ENCODE measurements around the gene SELENOS.
A peak's percentile ranks its signal among the peaks of the same experiment; 100 is the strongest.

The SELENOS gene, protein sequence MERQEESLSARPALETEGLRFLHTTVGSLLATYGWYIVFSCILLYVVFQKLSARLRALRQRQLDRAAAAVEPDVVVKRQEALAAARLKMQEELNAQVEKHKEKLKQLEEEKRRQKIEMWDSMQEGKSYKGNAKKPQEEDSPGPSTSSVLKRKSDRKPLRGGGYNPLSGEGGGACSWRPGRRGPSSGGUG

DNA sequence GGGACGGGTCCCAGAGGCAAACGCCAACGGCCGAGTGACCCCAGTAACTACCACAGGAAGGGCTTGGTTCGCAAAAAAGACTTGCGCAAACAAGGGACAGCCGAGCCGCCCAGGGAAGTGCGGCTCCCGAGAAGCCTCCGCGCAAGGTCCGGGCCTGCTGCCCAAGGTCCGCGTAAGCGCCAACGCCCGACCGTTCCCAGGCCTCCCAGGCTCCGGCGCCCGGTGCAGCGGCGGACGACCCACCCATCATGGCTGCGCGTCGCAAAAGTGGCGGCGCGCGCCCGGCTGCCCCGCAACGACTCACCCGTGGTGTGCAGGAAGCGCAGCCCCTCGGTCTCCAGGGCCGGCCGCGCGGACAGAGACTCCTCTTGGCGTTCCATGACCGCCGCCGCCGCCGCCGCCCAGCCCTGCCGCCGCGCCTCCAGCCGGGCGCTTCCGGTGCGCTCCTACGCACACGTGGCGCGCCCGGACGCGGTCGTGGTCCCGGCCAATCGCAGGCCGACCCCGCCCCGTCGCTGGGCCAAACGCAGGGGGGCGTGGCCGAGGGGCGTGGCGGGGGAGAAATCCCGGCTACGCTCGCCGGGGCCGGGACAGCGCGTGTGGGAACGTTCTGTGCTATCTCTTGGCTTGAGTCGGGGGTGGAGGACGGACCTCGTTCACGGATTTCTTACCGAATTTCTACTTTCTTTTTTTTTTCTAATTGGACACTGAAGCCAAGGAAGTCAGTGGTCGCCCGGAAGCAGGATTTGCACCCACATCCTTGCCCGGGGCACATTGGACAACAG, at the start of gene SELENOS:
SELENOS (minus strand) TSS at position 448 of the 785 bp plus-strand sequence; CDS start at position 380, 68 bp downstream.
- DNase-seq, result peak; percentile 59

DNA sequence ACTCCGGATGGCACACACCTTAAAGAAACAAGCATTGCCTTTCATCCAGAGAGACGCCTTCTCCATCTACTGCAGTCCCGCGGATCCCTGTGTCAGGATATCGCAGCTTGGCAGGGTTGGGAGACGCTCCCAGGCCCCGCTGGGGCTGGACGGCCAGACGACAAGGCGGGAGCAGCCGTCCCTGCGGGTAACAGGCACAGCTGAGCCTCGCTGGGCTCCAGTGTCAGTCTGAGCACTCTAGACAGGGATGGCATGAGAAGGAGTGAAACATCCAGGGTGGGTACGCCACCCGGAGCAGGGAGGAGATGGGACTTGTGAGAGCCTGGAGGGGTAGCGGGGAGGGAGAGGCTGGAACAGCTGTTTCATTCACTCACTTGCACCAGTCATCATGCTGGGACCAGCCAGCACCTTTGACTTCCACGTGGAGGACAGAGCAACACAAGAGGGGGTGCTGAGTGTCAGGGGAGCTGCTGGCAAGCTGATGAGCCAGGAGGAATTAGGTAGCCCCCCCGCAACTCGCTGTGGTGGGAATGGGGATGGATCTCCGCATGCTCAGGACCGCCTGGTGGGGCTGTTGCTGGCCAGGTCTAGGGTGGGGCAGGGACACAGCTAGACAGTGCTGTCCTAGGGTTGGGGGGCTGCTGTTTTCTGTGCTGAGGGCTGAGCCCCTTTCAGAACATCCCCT, 49.3 kb upstream of the SELENOS start:
- no peak for DNase-seq

DNA sequence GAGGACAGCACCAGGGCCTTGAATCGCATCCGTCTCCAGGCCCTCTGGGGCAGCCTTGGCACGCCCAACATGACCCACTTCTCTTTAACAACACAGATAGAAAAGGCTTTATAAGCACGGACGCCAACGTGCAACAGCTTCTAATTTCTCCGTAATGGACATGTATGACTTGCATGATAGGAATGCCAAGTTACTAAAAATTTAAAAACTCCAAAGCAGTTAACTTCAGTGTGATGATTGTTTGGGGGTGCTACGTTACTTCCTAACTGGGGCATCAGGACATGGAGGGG, 48.7 kb upstream of the SELENOS start:
- no peak for DNase-seq

DNA sequence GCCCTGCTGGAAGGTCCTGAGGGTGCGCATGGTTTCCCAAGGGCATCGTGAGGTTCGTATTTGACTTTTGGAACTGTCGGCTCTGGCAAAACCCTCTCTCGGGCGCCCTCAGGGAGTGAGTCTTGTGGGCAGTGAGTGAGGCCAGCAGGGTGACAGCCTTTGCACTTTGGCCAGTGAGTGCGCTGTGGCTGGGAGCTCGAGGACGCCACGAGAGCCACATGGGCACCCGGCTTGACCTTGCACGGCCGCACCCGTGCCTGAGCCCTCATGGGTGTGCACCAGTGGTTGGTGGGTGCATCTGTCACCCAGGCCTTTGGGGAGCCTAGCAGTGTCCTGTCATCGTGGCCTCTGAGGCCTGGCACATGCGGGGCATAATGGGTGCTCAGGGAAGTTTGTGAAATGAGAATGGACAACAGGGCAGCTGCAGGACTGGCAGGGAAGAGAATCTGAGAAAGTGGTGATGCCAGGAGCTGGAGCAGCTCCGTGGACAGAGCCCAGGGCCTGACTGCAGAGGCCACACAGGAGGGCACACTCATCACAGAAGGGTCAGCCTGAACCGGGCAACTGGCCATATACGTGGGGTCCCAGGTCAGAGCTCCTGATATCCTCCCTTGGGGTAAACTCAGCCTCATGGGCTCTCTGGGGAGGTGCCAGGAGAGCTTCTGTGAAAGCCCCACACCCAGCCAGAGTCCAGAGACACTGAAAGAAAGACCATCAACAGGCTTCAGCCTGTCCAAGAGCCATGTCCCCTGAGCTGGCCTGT, 48.2 kb upstream of the SELENOS start:
- DNase-seq, result no peak

DNA sequence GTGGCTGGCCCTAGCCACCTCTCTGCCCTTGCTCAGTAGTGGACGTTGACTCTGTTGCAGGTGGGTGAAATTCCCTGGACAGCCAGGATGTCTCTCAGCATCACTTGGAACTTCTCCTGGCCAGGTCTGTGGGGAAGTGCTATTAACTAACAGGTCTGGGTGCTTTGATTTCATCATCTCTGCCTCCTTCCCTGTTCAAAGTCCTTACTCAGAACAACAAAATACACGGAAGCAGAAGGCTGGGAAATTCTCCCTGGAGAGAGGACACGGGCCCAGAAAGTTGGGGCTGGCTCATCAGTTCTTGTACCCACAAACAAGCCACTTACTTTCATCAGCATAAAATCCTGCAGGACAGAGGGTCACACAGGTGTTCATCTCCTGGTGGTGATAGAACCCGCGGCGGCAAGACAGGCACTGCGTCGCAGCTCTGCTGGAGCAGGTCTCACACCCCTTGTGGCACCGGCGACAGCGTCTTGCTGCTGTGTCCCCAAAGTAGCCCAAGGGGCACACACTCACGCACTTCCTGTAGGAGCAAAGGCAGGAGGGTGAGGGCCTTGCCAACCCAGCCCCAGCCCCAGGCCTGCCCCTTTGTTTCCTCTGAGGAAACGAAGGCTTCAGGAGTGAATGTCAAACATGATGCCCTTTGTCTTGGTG, 47.4 kb upstream of the SELENOS start:
- DNase-seq, result no peak

DNA sequence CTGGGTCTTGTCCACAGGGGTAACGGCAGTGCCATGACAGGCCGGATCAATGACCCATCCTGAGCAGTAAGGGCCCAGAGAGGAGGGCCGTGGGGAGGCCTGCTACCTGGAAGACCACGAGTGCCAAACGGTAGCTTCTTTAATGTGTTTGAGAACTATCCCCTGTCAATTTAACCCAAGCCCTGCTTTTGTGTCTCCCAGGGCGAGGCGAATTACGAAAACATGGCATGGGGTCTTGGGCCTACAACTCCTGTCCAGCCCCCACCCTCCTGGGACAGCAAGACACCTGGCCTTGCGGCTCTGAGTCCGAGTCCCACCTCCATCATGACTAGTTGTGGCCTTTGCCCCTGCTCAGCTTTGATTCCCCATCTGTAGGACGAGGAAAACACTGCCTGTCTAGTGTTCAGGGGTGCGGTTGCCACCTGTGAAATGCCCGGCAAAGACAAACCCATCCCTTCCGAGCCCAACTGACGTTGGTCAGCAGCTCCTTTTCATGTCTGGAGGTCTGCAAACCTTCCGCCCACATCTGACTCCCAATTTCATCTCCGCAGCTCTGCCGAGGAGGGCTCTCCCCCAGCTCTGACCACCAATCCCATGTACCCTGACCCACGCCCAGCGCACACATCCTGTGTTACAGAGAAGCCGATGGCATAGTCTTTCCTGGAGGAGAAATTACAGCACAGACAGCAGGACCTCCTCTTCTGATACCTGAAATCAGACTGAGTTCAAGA, 46.7 kb upstream of the SELENOS start:
- DNase-seq, result no peak

DNA sequence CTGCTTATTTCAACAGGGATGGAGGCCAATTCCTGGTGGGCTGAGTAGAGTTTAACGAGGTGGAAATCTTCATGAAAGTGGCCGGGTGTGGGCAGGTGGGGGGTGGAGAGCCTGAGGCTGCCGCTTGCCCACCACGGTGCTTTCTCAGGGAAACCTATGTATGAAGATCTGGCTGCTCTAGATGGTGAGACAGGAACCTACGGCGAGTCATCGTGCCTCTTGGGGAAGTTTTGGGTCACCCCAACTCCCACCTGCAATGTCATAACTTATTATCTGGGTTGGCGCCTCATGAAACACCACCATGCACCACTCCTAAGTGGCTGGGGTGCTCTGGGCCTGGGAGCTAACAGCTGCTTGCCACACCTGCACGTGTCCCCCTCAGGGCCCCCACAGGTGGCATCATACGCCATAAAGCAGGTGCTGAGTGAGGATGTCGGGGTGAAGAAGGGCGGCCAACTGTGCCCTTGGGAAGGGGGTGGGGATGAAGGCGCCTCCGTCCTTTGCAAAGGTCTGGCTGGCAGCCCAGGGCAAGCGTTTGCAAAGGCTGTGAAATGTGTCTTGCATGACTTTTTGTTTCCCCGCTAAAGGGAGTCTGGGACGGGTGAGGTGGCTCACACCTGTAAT, 45.7 kb upstream of the SELENOS start:
- DNase-seq, result no peak

DNA sequence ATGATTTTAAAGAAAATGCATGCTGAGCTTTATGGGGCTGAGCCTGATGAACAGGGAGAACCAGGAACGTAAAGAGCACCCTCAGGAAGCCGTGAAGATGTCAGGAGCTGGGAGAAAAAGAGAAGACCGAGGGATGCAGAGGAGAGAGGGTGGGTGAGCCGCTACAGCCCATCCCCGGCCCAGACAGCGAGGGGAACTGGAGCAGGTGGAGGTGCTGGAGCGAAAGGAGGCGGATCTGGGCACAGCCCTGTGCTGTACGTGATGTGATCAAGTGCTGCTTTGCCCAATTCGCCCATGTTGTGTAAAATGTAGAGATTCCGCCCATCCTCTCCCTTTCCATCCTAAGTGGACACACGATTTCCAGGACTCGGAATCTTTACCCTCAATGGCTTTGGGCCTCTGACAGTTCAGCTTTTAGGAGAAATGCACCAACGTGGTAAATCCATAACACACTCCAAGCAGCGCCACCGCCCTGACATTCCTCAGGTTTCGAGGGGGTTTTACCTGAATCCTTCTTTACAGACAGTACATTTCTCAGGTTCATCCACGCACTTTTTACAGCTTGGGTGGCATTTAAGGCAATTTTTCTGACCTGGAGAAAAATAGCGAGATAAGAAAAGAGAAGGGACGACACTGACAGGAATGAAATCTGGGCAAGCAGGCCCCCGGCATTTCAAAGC, 44.9 kb upstream of the SELENOS start:
- DNase-seq, result no peak

DNA sequence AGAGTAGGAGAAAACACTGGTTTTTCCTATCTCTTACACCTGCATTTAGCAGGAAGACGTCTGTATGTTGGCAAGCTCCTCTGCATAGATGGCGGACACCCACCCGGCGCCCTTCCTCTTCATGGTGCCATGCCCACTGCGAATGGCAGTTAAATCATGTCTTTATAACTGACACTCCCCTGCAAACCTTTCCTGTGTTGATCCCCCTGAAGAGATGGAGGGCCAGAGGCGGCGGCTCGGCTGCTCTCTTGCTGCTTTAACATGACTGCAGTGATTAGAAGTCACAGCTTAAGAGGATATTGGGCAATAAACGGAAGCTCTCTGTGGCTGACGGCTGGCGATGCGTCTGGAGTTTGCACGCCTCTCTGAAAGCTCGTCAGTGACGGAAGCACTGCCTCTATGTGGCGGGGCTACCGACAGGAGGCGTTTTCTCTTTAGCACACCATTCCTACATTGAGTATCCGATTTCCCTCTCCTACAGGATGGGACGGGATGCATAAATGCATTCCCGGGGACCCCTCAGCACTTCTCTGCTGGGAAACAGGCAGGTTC, 43.3 kb upstream of the SELENOS start:
- peak; percentile 4 for DNase-seq

DNA sequence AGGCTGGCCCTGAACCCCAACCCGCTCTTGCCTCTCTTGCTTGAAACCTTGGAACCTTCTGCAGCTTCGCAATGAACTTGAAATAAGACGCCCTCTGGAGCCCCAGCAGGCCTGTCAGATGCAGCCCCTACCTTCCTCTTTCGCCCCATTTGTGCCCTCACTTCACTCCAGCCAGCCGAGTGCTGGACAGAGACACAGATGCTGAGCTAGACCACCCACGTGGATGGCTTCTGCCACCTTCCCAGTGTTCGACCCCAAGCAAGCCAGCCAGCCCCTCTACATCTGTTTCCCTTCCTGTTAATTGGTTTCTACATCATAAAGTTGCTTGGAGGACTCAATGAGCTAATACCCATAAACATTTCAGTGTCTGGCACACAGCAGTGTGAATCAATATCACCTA, 41.6 kb upstream of the SELENOS start:
- DNase-seq, result no peak

DNA sequence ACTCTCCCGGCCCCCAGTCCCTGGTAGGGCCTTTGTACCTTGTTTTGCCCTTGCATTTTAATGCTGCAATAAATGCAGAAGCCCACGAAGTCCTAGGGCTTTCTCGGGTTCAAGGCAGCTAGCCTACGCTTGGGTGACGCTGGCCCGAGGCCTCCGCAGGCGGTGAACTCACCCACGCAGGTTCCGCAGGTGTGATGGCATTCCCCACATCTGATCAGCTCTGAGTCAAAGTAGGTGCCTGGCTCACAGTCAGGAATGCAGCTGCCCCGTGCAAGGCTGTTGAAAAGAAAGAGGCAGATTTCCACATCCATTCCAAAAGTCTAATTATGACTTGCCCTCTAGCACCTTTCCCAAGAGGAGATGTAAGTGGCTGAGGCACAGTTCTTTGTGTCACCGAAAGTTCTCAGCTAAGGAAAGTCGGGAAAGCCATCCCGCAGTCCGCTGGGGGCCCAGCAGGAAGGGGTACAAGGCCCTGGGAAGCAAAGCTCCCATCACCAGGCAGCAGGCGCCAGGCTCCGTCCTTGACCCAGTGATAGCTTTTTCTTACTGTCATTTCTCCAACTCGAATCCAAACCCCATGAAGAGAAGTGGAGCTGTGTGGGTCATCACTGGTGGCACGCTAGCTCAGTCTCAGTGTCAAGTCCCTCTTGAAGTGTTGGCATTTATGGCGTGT, 41.0 kb upstream of the SELENOS start:
- no peak for DNase-seq

DNA sequence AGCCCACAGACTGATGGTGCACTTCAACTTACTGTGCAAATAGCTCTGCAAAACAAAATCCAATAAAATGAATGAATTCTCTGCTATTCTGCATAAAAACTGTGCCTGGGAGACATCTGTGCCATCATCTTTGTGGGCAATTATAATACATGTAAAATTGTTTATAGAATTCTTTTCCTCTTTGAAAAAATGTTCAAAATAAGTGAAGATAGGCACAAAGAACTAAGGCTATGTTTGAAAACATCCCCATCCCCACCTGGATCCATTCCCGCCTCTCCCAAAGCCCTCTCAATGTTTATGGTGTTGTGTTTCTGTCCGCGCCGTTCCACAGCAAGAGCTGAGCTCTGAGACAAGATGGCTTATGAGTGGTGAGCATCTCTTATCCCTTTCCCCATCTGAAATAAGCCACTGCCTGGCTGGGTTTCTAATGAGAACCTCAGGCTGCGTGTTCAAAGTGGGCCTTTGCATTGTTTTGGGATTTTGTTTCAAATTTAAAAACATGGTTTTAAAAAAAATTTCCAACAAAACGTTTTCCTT, 40.1 kb upstream of the SELENOS start:
- DNase-seq, result no peak

DNA sequence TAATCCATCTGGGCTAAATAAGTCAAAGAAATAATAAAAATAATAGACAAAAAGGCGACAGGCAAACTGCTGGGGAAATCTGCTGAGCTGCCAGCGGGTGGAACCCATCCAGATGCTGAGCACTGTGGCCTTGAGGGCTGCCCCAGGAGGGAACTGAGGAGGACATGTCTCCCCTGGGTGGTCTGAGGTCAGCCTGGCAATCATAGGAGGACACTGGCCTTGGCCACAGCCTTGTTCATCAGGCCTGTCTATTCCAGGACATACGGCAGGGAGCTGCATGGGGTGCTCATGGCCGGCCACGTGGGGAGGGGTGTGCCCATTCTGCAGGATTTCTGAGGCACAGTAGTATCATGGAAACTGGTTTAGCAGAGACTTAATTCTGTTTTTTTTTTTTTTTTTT, 39.2 kb upstream of the SELENOS start:
- no peak for DNase-seq

DNA sequence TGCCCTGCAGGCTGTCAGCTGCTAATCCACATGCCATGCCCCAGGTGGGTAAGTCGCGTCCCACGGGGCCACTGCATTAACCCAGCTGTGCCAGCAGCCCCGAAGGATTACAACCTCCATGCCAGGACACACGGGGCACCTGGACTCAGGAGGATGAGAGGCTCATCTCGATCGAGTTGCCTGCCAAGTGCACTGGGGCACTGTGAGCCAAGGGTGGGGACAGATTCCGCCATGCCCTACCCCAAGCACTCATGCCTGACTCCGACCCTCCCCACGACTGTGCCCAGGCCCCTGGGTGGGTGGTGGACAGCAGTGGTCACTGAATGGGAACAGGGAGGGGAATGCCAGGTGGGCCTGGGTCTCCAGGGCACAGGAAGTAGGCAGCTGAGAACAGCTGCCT, 38.5 kb upstream of the SELENOS start:
- DNase-seq, result no peak

DNA sequence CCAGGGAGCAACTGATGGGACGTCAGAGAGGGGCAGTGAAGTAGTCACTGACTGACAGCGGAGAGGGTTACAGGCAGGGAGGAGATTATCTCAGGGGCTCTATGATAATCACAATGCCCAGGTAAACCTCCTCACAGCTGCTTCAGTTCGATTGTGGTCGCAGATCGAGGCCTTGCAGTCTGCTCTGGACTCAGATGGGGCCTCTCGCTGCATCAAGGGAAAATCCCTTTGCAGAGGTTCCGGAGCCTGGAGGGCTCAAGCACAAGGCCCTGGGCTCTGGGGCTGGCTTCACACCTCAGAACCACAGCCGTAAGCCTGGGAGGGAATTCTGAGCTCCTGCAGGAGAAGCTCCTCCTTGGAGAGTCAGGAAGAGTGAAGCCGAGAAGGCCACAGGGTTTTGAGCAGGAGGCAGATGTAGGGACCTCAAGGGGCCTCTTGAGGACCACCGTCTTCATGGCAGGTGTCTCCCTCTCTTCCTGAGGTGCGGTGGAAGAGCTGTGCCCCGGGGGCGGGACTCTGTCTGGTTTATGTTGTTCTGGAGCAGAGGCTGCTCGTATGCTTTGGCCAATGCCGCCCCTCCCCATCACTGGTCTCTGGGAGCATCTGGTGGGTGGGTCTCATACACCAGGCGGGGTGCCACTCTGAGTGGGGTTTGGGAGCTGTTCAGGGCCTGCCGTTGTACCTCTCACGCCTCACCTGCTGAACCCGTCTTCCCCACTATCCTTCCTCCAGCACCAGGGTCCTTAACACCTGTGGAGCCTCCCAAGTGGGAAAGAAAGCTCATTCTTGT, 37.2 kb upstream of the SELENOS start:
- DNase-seq, result no peak

DNA sequence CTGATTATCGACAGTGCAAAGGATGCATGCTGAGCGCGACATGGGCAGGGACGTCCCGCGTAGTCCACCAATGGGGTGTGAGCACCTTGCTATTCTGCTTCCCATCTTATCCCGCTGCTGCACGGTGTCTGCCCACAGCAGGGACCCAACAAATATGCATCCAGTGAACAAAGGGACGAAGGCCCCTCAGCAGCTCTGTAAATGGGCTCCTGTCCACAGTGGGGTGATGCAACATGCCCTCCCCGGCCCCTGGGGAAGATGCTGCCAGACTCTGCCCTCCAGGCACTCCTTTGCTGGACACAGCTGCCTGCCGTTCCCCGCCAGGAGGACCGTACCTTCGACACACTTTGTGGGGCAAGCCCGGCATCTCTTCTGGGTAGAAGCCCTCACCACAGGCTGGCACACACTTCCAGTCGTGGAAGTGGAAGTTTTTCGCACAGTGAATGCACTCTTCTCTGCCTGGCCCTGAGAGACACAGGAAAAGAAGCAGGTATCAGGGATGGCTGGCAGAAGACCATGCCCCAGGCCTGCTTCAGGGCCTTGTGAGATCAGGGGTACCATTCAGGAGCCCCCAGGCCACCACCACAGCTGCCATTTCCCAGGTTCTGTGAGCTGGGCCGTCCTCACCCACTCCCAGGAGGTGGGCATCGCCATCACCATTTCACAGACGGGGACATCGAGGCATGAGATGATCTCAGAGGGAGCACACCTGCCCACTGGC, 35.9 kb upstream of the SELENOS start:
- DNase-seq, result no peak

DNA sequence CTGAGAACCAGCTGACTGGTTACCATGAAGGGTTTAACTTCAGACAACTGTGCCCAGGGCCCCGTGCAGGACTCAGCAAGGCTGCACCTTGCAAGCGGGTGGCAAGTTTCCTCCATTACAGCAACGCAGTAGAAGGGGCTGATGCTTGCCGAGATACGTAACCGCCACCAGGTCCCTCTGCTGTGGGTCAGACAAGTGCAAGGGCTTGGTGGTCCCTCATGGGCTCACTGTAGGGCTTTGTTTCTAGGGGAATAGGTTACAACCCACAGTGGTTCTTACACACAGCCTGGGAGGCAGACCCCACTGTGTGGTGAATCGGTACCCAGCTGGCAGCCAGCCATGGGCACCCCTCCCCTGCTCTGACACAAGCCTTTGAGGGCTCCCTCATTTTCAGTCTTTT, 33.2 kb upstream of the SELENOS start:
- DNase-seq, result no peak

DNA sequence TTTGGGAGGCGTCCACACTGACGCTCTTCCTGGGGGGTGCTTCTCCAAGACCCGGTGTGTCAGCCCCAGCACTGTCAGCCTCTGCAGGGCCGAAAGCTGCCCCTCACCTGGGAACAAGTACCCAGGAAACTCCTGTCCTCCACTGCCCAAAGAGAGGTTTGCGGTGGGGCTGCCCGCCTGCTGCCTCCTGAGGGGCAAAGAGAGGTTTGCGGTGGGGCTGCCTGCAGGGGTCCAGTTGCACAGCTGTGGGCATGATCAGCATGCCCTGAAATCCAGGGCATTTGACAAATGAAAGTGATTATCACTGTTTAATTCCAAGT, 32.8 kb upstream of the SELENOS start:
- no peak for DNase-seq
